22Rv1 (cell line): ENCODE results near the gene IFITM2.
A peak's percentile ranks its signal among the peaks of the same experiment; 100 is the strongest.

Experiments used
- H3K27ac ChIP-seq: fragments of 450-650 bp; 2 replicates; pipeline ENCODE4 v1.5.1; 2017
- ZFX ChIP-seq: fragments of 450-650 bp; IDR thresholded peaks from 2 replicates; pipeline ENCODE4 v1.6.1; 2017; ENCODE audit warnings: antibody characterized with exemption, borderline replicate concordance
- TF ChIP-seq, protein P1 (sequence below): fragments of 450-650 bp; IDR thresholded peaks from 2 replicates; pipeline ENCODE4 v1.5.1; 2017; ENCODE audit warnings: mild to moderate bottlenecking

IFITM2 gene

DNA sequence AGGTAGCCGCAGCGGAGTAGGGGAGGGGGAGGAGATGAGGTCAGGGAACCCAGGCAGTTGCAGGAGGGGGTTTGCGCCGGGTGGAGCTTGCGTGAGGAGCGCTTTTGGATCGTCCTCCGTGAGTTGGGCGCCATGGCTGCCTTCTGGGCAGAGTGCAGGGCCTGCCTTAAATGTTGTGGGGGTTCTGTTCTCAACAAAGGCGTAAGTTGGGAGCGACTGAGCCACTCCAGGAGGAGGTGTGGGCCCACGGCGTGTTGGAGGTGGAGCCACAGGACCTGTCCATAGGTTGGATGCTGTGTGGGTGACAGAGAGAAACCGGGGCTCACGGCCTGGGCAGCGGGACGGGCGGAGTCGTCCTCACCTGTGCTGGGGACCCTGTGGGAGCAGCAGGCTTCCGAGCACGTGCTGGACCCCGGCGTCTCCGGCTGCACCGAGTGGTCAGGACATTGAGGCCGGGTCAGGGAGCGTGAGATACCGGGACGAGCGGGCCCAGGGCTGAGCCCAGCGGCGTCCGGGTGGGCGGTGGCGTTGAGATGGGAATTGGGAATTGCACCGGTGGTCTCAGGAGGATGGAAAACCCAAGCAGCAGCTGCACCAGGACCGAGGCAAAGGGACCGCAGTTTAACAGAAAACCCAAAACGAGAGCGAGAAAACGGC is 19.7 kb upstream of the IFITM2 start:
- TF ChIP-seq, protein P1, sequence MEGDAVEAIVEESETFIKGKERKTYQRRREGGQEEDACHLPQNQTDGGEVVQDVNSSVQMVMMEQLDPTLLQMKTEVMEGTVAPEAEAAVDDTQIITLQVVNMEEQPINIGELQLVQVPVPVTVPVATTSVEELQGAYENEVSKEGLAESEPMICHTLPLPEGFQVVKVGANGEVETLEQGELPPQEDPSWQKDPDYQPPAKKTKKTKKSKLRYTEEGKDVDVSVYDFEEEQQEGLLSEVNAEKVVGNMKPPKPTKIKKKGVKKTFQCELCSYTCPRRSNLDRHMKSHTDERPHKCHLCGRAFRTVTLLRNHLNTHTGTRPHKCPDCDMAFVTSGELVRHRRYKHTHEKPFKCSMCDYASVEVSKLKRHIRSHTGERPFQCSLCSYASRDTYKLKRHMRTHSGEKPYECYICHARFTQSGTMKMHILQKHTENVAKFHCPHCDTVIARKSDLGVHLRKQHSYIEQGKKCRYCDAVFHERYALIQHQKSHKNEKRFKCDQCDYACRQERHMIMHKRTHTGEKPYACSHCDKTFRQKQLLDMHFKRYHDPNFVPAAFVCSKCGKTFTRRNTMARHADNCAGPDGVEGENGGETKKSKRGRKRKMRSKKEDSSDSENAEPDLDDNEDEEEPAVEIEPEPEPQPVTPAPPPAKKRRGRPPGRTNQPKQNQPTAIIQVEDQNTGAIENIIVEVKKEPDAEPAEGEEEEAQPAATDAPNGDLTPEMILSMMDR, result no peak
- TF ChIP-seq ZFX, result no peak
- peak overlapping the region; percentile 20 for H3K27ac ChIP-seq

DNA sequence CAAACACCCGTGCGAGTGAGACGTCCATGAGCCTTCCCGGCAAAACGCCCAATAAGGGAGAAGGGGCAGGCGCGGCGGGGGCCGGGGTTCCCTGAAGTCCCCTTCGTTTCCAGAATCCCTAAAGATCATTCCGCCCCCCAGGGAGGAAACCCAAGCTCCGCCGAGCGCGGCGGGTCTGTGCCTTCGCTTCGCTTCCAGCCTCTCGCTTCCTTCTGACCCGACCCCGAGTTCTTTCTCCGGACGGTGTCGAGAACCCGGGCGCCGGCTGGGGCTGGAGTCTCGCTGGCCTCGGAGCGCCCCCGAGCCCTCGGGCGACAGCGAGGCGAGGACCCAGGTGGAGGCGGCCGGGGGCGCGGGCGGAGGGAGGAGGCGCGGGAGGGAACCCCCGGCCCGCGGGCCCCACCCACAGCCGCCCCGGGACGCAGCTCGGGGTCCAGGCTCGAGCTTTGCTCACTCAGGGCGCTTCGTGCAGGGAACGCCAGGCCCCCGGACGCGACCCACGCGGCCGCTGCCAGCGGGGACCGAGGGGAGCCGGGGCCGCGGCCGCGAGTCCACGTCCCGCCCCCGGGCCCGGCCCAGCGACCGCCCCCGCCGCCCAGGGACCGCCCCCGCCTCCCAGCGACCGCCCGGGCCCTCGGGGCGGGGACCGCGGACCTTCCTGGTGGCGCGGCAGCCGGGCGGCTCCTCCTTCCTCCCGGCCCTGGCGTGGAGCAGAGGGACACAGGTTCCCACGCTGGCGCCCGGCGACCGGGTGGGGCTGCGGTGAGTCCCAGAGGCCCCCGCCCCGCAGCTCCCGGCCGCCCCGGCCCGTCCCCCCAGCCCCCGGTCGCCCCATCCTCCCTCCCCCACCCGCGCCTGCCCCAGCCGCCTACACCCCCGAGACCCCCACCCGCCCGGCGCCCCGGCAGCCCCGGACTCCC is 18.9 kb upstream of the IFITM2 start, which contains the start of gene PGGHG:
Gene PGGHG (plus strand): TSS at position 649 of the 920 bp plus-strand sequence. CDS start 691 bp downstream, outside the sequence.
- H3K27ac ChIP-seq, result peak within 1 kb of the TSS; percentile 20
- TF ChIP-seq ZFX, result no peak
- TF ChIP-seq, protein P1, result no peak

DNA sequence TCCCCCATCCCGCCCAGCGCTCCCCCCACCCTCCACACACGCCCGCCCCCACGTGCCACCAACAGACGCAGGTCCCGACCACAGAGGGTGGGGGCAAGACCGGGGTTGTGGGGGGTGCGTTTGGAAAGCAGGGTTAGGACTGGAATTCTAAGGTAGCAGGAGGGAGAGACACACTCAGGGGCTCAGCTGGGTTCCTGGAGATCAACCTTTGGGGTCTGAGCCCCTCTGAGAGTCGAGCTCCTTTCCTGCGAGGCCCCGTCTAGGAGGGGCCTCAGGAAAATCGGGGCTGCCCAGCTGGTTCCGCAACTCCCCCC is 18.3 kb upstream of the IFITM2 start:
- no peak for TF ChIP-seq ZFX
- TF ChIP-seq, protein P1, result no peak

DNA sequence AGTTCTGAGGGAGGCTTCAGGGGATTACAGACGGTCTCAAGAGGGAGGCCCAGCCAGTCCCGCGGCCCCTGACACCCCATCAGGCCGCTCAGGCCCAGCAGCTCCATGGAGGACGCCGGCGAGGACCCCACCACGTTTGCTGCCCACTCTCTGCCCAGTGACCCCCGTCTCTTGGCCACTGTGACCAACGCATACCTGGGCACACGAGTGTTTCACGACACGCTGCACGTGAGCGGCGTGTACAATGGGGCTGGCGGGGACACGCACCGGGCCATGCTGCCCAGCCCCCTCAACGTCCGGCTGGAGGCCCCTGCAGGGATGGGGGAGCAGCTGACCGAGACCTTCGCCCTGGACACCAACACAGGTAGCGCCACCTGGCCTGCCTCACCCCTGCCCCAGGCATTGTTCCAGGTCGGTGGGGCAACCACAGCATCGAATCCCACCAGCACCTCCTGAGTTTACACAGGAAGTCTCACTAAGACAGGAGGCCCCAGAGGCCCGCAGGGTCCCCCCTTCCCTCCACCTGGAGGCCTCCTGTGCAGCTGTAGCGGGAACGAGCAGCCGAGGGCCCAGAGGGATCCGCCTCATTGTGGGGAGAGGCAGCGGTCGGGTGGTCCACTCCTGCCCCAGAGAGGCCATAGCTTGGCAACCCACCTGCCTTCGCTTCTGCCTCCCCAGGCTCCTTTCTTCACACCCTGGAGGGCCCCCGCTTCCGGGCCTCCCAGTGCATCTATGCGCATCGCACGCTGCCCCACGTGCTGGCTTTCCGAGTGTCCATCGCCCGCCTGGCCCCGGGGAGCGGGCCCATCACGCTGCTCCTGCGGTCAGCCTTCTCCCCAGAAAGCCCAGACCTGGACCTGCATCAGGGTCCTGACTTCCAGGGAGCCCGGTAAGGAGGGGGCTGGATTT is 17.6 kb upstream of the IFITM2 start:
- H3K27ac ChIP-seq, result no peak overlapping the region
- TF ChIP-seq, protein P1, result no peak
- TF ChIP-seq ZFX, result no peak

More for the DNA sequence above, 18.3 kb upstream of the IFITM2 start:
- 0 out of 2 replicates have a peak overlapping the region, but pooled peaks have one; percentile 20 for H3K27ac ChIP-seq

DNA sequence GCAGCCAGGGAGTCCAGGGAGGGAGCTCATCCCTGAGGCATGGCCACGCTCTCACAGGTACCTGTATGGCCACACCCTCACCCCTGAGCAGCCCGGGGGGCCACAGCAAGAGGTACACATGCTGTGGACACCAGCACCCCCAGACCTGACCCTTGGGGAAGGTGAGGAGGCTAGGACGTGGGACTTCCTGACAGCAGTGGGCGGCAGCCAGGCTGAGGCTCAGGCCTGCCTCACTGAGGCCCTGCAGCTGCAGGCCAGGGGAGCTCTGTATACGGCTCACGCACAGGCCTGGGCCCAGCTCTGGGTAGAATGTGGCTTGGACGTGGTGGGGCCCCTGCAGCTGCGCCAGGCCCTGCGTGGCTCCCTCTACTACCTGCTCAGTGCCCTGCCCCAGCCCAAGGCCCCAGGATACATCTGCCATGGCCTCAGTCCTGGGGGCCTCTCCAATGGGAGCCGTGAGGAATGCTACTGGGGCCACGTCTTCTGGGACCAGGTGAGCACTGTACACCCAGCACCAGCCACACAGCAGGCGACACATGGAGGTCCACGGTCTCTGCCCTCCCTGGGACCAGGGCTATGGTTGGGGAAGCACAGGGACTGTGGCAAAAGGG is 16.9 kb upstream of the IFITM2 start:
- H3K27ac ChIP-seq, result no peak overlapping the region
- TF ChIP-seq ZFX, result no peak
- TF ChIP-seq, protein P1, result no peak

DNA sequence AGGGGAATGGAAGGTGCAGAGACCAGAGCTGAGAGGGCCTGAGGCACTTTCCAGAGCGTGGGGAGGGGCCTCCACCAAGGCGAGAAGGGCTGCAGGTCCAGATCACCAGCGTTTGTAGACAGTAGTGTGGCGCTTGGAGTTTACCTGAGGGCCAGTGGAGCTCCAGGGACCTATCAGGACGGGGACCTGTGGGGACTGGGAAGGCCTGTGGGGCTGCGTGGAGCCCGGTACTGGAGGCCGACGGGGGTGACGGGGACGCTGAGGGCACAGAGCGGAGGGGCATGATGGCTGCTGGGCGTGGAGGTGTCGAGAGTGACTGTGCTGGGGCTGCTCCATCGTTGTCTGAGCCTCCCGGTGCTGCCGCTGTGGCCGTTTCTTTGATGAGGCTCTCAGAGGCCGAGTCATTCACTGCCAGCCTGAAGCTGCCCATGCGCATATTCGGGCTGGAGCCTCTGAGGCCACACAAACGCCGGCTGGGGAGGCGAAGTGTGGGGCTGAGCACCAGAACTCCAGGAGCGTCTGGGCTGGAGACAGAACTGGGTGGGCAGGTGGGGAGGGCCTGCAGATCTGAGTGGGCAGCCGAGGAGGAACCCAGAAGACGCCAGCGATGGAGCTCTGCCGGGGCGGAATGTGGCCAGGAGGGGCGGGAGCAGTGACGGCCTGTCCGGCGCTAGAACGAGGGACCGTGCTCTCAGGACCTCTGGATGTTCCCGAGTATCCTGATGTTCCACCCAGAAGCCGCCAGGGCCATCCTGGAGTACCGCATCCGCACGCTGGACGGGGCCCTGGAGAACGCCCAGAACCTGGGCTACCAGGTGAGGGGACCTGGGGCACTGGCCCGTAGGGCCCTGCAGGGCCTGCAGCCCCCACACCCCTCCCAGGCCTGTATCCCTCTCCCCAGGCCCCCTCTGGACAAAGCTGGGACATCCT is 16.1 kb upstream of the IFITM2 start:
- no peak for TF ChIP-seq ZFX
- TF ChIP-seq, protein P1, result no peak

More for the DNA sequence above, 16.1 kb upstream of the IFITM2 start:
- H3K27ac ChIP-seq, result no peak overlapping the region
